GM12878 (cell line): ENCODE results near the gene PPM1K.

Source experiments
- CTCF ChIP-seq, 3 experiments: IDR thresholded peaks in 2 of 3; conservative IDR thresholded peaks in 1 of 3; 2 replicates each; pipeline ENCODE4 v1.5.1; 2011; ENCODE audit warnings: low read depth in 3 of 3, low read length in 3 of 3, mild to moderate bottlenecking in 3 of 3, control low read depth in 2 of 3, moderate library complexity in 2 of 3, inconsistent platforms in 1 of 3, mixed read lengths in 1 of 3; ENCODE audit not compliant: control insufficient read depth in 2 of 3, insufficient read depth in 1 of 3; ENCODE audit errors: extremely low read depth in 1 of 3
- EP300 ChIP-seq, 2 experiments: fragments of 150-350 bp in 1 of 2; IDR thresholded peaks; 2 replicates each; pipeline ENCODE4 v1.6.1; 2011 to 2012; ENCODE audit warnings: low read depth in 2 of 2, low read length in 2 of 2, borderline replicate concordance in 1 of 2, improper control_type of control experiment in 1 of 2, inconsistent platforms in 1 of 2; ENCODE audit not compliant: control insufficient read depth in 1 of 2
- POLR2AphosphoS5 ChIP-seq: IDR thresholded peaks from 2 replicates; pipeline ENCODE4 v1.6.1; 2011; ENCODE audit warnings: mild to moderate bottlenecking, low read length, inconsistent platforms
- RAD21 ChIP-seq: IDR thresholded peaks from 2 replicates; pipeline ENCODE4 v1.6.1; 2011; ENCODE audit warnings: mild to moderate bottlenecking, low read depth, low read length, moderate library complexity; ENCODE audit not compliant: insufficient read depth
- RELA ChIP-seq: fragments of 450-650 bp; IDR thresholded peaks from 2 replicates; pipeline ENCODE4 v1.8.0; 2014; ENCODE audit warnings: borderline replicate concordance; ENCODE audit not compliant: partially characterized antibody
- SIN3A ChIP-seq: IDR thresholded peaks from 2 replicates; pipeline ENCODE4 v1.6.1; 2012; ENCODE audit warnings: low read depth, low read length, improper control_type of control experiment
- SP1 ChIP-seq: IDR thresholded peaks from one replicate; pipeline ENCODE4 v1.6.1; 2011; ENCODE audit warnings: low read depth, low read length
- ZBTB11 ChIP-seq: fragments of 450-650 bp; formaldehyde crosslinking; IDR thresholded peaks from 2 replicates; pipeline ENCODE4 v1.5.0; 2022; ENCODE audit warnings: mild to moderate bottlenecking, missing genetic modification characterization
- ZNF217 ChIP-seq: fragments of 450-650 bp; IDR thresholded peaks from 2 replicates; pipeline ENCODE4 v1.6.1; 2017; ENCODE audit warnings: antibody characterized with exemption, mild to moderate bottlenecking

- no peak for TF ChIP-seq CTCF (IDR thresholded peaks at IDR 0.05 in 2 of 3, conservative IDR thresholded peaks at IDR 0.05 in 1 of 3; ENCODE audit: control insufficient read depth in 2 of 3, extremely low read depth in 1 of 3, insufficient read depth in 1 of 3, low read depth in 3 of 3, low read length in 3 of 3)
- no peak for TF ChIP-seq RELA
- no peak for TF ChIP-seq SP1
- no peak for TF ChIP-seq ZBTB11 (CRISPR knock-in tag)
- no peak for TF ChIP-seq RAD21
- TF ChIP-seq ZNF217: no peak
- no peak for TF ChIP-seq EP300 (IDR thresholded peaks at IDR 0.05; ENCODE audit: borderline replicate concordance in 1 of 2, control insufficient read depth in 1 of 2, low read depth in 2 of 2, low read length in 2 of 2)
- TF ChIP-seq POLR2AphosphoS5: no peak
- TF ChIP-seq SIN3A: no peak
Measured at GRCh38 chr4:88217169-88217568, 67.2 kb downstream of the PPM1K start.
